HG02571 (cell line): ENCODE measurements around the gene CAMTA1.

Experiments
- ATAC-seq: cut with Tn5 transposase; IDR thresholded peaks from one replicate; pipeline ENCODE4 v1.9.1; 2021; ENCODE audit warnings: mild to moderate bottlenecking, moderate library complexity; ENCODE audit not compliant: unreplicated experiment

Gene CAMTA1

DNA sequence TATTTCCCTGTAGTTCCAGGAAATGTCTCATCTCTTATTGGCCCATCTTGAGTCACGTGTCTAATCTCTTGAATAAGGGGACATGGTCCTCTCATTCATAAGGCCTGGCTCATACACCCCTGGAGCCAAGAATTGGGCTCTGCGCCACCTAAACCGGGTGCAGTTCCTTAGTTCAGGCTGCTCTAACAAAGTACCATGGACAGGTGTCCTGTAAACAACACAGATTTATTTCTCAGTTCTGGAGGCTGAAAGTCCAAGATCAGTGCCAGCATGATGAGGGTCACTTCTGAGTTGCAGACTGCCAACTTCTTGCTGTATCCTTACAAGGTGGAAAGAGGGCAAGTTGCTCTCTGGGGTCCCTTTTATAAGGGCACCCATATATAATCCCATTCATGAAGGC lies 925.6 kb downstream of the CAMTA1 start:
- no peak for ATAC-seq

DNA sequence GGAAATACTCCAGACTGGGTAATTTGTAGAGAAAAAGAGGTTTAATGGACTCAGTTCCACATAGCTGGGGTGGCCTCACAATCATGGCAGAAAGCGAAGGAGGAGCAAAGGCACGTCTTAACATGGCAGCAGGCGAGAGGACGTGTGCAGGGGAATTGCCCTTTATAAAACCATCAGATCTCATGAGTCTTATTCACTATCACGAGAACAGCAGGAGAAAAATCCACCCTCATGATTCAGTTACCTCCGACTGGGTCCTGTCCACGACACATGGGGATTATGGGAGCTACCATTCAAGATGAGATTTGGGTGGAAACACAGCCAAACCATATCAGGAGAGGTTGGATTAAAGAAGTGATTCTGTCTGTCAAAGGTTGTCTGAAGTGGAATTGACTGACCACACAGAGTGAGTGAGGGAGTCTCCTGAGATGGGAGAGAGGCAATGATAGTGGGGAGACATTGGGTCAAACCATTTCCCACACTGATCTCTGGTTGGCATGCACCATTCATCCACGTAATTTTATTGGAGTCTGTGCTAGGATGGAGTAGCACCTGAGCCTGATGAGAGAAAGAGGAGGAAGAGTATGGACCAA lies 927.6 kb downstream of the CAMTA1 start:
- no peak for ATAC-seq

DNA sequence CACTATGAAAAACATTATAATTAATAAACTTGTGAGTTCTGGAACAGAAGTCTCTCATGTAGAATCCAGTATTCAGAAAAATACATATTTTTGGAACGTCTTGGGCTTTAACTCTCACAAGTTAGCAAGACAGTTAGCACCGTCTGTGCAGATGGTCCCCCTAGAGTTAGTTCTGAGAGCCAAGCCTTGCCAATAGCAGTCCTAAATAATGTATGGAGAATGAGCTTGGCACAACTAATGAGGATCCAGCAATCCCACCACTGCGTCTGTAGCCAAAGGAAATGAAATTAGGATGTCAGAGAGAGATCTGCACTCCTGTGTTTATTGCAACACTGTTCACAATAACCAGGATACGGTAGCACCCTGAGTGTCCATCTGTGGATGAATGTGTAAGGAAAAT lies 931.3 kb downstream of the CAMTA1 start:
- ATAC-seq, result no peak

DNA sequence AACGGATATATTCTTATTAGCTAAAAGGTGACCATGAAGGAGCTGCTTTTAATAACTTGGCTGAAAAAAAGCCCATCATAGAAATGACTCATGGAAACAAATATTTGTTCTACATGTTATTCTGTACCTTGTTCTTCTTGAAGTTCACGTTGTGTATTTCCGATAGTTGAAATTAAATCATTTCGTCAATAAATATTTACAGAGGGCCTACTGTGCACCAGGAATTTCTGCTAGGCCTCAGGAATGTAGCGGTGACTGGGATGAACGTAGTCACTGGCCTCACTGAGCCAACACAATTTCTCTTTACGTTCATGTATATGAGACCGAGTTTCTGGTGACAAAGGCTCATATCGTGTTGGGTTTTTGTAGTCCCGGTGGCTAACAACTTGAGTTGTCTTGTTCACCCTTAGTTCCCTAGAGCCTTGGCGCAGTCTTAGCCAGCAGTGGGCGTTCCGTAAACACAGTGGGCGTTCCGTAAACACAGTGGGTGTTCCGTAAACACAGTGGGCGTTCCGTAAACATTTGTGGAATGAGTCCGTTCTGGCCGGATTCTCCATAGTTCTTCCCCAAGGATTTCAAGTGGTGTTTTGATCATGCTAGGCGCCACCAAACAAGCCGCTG lies 932.6 kb downstream of the CAMTA1 start:
- ATAC-seq, result no peak

GRCh38 chr1:7719468-7720094 lies 934.3 kb downstream of the CAMTA1 start:
- no peak for ATAC-seq

GRCh38 chr1:7721940-7722669 lies 936.9 kb downstream of the CAMTA1 start:
- no peak for ATAC-seq

GRCh38 chr1:7722670-7723012 lies 937.4 kb downstream of the CAMTA1 start:
- no peak for ATAC-seq

GRCh38 chr1:7726623-7727022 lies 941.4 kb downstream of the CAMTA1 start:
- no peak for ATAC-seq

- ATAC-seq, result no peak
These were observed 942.7 kb downstream of the CAMTA1 start for GRCh38 chr1:7727809-7728471.

GRCh38 chr1:7729761-7730160 lies 944.5 kb downstream of the CAMTA1 start:
- no peak for ATAC-seq

- no peak for ATAC-seq
These were observed 947.1 kb downstream of the CAMTA1 start for GRCh38 chr1:7732331-7732730.

DNA sequence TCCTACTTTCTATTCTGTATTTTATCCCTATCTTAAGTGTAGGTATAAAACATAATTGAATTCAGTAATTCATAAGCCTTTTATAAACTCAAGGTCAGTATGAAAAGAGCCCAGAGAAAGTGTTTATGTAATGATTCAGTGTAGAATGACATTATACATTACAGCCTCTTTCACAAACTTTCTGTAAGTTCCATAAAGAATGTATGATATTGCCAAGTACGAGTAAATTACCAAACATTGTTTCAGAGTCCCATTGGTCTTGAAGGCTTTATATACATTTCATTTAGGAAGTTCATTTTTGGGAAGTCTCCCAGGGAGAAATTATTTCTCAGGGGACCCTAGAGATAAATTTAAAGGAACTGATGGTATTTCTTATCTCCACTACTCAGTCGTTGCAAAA lies 948.0 kb downstream of the CAMTA1 start:
- ATAC-seq, result no peak

DNA sequence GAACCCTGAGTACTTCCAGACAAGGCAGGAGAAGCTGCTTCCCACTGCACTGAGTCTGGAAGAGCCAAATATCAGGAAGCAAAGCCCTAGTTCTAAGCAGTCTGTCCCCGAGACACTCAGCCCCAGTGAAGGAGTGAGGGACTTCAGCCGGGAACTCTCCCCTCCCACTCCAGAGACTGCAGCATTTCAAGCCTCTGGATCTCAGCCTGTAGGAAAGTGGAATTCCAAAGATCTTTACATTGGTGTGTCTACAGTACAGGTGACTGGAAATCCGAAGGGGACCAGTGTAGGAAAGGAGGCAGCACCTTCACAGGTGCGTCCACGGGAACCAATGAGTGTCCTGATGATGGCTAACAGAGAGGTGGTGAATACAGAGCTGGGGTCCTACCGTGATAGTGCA lies 952.8 kb downstream of the CAMTA1 start:
- no peak for ATAC-seq

- ATAC-seq, result no peak
These were observed 958.1 kb downstream of the CAMTA1 start for GRCh38 chr1:7743346-7743745.

GRCh38 chr1:7744882-7745281 lies 959.6 kb downstream of the CAMTA1 start:
- ATAC-seq, result no peak

- no peak for ATAC-seq
These were observed 960.5 kb downstream of the CAMTA1 start for GRCh38 chr1:7745783-7746182.

GRCh38 chr1:7747605-7748004 lies 962.4 kb downstream of the CAMTA1 start:
- no peak for ATAC-seq

DNA sequence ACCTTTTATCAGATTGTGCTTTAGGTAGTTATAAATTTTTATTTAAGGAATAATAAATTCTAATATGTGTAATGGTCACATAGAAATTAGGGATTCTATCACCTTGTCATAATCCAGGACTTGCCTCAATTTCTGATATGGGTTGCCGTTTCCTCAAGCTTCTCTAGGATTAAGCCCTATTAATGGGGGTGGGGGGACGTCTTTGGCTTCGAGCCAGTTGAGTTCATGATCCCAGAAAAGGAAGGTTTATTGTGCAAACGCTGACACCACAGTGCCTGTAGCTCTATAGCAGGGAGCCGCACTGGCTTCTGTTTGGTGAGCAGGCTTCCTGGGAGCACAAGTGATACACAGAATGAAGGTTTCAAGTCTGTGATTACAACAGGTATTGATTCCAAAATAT lies 963.9 kb downstream of the CAMTA1 start:
- no peak for ATAC-seq

DNA sequence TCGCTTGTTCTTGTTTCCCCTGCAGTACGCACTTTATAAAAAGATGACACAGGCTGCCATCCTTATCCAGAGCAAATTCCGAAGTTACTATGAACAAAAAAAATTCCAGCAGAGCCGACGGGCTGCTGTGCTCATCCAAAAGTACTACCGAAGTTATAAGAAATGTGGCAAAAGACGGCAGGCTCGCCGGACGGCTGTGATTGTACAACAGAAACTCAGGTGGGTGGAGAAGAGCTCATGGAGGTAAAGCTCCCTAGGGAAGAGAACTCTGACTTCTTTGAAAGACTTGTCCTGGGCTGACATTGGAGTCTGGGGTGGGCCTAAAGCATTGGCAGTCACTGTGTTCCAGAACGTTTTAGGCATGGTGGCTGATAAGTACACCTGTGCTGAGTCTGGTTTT lies 965.9 kb downstream of the CAMTA1 start:
- no peak for ATAC-seq

- ATAC-seq, result no peak
These were observed 967.5 kb downstream of the CAMTA1 start for GRCh38 chr1:7752512-7753417.
